Inflammatory macrophage treated with lipopolysaccharide for 1 hour (primary cell): Measurements from ENCODE around the gene GALNT2.

Source experiments
- DNase-seq, 2 donors: peaks; one replicate each; pipeline ENCODE4 v3.0.0-alpha.2; 2020 to 2022

GALNT2 gene

DNA sequence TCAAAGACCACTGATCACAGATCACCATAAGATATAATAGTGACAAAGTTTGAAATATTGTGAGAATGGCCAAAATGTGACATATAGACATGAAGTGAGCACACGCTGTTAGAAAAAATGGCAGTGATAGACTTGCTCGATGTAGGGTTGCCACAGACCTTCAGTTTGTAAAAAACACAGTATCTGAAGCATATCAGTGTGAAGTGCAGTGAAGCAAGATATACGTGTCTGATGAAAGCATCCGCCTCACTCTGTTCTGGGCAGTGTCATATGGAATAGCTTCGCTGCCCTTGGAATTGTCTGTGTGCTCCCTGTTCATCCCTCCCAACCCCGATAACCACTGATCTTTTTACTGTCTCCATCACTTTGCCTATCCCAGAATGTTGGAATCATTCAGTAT is 50.7 kb downstream of the GALNT2 start:
- DNase-seq, result no peak

- DNase-seq, result no peak
These were observed 52.3 kb downstream of the GALNT2 start for GRCh38 chr1:230119340-230119739.

GRCh38 chr1:230120289-230120920 is 53.4 kb downstream of the GALNT2 start:
- DNase-seq, result no peak

DNA sequence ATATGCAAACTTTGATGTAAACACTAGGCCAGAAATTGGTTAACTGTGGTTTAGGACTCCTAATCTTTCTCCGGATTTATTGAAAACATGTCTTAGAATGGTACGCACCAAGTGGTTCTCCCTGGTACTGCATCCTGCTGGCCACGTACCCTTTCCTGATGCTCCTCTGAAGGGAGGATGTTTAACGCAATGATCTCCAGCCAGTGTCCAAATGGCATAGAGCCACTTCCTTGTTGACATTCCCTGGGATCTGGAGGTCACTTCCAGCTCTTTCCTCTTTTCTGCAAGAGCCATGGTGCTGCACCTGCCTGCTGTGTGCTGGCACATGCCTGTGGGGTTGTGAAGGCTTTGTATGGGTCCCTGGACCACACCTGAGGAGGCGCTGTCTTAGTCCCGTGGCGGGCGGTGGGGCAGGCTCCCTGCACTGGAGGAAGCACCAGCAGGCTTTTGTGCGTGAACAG is 53.9 kb downstream of the GALNT2 start:
- DNase-seq, result peak in 1 of 2 donors; percentile 51

DNA sequence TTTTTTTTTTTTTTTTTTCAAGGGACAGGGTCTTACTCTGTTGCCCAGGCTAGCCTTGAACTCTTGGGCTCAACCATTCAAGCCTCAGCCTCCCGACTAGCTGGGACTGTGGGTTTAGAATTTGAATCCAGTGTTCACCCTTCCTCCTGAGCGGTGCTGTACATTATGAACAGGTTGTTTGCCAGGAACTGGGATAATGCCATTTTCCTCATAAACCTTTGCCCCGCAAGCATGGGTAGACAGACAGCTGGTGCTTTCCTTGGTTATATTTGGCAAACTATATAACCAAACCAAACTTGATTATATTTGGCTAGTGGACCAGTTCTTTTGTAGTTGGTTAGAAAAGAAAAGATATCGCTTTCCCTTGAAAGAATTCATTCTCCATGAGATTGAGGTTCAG is 54.9 kb downstream of the GALNT2 start:
- DNase-seq, result no peak

- no peak for DNase-seq
These were observed 55.6 kb downstream of the GALNT2 start for GRCh38 chr1:230122366-230123279.

DNA sequence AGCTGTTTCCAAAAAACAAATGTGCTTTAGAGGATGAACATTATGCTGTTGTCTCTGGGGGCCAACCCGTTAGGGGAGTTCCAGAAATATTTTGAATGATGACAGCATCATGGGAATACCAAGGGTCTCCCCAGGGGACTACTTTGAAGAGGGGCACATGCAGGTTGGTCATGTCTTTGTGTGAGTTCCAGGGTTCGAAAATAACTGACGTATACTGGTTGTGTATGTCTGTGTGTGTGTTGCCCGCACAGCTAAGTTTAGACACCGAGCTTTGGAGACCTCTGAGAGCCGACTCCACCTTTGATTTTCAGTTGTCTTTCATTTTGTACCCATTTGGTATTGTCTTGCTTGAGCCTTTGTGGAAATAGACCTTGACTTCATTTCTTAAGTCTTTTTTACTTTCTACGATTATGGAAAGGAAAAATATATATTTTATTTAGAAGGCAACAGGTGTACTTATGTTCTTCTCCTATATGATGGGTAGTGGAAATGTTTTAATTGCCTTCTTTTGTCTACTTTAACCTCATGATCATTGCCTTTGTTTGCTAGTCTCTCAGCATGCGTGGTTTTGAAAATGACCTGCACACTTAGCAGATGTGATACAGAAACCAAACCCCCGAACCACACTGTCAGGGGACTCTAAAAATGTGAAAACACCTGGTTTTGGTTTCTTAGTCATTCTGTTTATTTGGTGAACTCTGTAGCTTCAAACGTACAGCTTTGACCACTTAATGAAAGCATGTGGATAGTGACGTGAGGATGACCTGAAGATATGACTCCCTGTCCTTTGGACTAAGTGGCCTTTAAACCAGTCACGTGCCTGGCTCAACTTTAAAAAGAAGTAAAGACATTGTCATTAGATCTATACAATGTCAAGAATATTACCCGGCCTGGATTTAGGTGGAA is 56.5 kb downstream of the GALNT2 start:
- DNase-seq, result no peak

DNA sequence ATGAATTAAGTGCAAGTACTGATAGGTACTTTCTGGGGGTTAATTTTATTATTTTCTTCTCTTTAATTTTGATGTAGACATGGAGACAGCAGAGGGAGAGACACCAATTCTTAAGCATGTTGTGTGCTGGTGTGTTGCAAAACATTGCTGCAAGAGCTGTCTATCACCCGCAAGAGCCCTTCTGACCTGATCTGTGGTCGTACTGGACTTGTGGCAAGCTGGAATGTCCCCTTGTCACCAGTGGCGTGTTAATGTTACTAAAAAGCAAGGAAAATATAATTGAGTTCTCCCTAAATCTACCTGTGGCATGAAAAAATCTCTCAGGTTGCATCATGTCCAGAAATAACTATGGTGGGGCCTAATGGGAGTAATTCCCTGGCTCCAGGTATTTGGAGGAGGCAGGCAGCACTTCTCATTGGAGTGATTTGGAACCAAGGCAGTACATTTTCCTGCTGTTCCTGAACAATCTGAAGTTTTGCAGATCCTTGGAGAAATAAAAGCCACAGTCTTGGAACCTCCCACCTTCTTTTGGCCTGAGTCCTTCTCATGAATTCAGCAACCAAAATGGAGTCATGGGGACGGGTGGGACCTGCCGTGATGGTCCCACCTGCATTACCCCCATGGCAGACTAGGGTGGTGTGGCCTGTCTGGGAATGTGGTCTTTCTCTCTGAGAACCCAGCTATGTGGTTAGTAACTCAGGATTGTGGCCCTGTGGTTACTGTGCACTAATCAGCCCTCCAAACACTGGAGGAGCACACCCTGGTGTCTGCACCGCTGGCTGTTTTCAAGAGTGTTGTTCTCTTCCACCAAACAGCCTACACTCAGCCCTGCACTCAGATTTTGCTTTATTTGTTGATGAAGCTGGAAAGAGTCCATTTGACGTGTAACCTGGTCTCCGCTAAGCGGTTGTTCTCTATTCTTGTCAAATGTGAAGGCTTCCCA is 57.4 kb downstream of the GALNT2 start:
- DNase-seq, result peak in 1 of 2 donors; percentile 31

- no peak for DNase-seq
These were observed 58.1 kb downstream of the GALNT2 start for GRCh38 chr1:230125141-230125540.

- peak; percentile 44 to 73 for DNase-seq
These were observed 58.8 kb downstream of the GALNT2 start for GRCh38 chr1:230125640-230126528.

GRCh38 chr1:230126529-230127104 is 59.6 kb downstream of the GALNT2 start:
- DNase-seq, result no peak

DNA sequence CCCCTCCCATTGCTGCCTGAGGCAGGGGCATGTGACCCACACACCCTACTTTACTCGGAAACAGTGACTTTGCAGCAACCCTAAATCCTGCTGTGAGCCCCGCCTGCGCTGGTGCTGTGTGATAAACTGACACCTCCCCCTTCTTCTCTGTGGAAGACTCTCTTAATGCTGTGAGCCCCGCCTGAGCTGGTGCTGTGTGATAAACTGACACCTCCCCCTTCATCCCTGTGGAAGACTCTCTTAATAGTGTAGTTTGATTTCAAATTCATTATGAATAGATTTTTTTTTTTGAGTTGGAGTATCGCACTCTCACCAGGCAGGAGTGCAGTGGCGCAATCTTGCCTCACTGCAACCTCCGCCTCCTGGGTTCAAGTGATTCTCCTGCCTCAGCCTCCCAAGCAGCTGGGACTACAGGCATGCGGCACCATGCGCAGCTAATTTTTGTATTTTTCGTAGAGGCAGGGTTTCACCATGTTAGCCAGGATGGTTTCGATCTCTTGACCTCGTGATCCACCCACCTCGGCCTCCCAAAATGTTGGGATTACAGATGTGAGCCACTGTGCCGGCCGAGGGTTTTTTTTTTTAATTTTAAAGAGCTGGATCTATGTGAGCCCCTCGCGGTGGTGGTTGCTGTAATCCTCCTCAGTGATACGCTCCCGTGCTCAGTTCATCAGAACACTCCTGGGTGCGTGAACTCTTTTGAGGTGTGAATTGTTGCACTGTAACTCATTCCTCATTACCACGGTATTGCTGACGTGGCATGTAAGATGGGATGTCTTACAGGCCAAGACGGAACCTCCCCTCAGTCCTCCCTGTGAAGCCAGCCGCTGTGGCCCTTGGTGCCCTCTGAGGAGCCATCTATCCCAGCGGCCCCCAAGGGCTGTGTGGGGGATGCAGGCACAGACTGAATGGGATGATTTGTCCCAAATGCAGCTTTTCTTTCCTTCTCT is 60.3 kb downstream of the GALNT2 start:
- DNase-seq, result peak in 1 of 2 donors; percentile 31

DNA sequence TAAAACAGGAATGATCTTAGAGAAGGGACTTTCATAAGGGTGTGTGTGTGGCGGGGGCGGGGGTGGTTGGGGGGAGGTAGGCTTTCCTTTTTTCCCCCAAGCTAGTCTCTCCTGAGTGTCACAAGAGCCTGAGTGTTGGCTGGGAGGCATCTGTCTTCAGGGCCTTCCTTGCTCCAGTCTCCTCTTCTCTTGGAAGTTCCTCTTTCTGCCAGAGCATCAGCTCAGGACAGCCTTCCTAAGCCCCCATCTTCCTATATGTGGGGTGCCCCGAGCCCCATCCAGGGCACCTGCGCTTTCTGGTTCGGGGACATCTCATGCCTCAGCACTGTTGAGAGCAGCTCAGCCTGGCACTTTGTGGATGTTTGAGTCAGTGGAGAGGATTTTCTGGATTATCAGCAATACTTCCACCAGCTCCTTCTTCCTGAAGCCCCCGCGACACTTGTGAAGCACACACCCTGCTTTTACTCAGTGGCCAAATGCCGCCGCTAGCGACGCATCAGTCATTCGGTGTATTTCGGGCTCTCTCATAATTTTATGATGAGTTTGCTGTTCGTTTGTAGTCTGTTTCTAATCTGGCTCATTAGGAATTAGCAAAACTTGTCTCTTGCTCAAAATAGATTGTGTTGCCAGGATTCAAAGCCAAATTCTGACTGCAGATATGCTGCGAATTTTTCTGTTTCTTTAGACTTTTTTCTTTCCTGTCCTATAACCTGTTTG is 61.7 kb downstream of the GALNT2 start:
- peak in 1 of 2 donors; percentile 29 for DNase-seq

DNA sequence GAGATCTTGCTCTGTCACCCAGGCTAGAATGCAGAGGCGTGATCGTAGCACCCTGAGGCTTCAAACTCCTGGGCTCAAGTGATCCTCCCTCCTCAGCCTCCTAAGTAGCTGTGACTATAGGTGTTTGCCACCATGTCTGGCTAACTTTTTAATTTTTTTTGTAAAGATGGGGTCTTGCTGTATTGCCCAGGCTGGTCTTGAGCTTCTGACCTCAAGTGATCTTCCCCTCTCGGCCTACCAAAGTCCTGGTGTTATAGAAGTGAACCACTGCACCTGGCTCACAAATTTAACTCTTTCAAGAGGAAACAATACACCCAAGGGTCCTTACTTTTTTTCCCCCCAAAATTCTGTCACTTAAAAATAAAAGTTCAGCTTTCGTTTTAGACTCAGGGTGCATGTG is 62.3 kb downstream of the GALNT2 start:
- no peak for DNase-seq

DNA sequence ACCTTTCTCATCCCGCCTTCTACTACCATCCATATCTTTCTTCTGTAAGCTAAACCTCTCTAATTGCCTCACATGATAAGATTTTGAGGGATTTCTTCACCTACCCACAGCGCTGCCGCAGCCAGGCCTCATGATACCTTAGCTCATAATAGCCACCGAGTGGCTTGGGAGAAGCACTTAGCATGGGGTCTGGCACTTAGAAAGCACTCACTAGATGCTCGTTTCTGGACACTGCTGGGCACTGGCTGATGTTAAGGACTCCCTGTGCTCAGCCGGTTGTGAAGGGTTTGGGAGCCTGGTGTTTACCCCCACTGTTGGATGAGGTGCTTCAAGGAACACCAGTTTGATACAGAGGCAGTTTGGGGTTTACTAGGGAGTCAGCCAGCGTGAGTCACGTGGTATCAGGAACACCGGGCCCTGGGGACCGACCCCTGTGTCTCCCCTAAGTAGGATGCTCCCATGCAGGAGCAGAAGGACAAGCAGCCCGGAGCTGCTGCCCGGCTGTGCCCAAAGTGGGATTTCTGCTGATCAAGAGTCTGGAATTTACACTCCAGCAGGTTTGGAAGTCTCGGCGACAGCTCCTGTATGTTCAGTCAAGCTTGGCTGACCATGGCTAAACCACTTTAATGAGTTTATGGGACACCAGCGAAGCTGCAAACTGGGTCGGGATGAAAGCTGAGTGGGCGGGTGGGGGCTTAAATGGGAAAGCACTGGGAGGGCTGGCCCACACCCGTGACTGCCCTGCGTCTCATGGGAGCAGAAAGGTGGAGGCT is 63.3 kb downstream of the GALNT2 start:
- DNase-seq, result no peak

DNA sequence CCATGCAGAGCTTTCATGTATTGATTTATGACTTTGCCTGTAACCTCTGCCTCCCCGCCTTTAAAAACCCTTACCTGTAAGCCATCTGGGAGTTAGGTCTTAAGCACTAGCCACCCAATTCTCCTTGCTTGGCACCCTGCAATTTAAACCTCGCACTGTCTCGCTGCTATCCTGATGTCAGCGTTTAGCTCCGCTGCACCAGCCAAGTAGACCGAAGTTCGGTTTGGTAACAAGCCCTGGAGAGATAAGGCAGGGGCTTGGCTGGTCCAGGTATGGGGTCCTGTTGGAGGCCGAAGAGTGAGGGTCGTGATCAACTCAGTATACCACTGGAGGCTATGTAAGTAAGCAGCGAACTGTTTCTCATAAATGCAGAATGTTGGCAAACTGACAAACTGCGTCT is 64.4 kb downstream of the GALNT2 start:
- no peak for DNase-seq

- no peak for DNase-seq
These were observed 65.7 kb downstream of the GALNT2 start for GRCh38 chr1:230132758-230133157.

DNA sequence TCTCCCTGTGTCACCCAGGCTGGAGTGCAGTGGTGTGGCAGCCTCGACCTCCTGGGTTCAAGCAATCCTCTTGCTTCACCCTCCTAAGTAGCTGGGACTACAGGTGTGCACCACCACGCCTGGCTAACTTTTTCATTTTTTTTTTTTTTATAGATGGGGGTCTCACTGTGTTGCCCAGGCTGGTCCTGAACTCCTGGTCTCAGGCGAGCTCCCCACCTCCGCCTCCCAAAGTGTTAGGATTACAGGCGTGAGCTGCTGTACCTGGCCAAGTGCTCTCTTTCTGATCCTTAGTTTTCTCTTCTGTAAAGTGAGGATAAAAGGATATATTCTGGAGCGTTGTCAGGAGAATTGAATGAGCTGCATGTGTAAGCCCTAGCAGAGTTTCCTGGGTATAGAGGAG is 68.7 kb downstream of the GALNT2 start:
- no peak for DNase-seq
